ENCODE data around the gene RNF8. TPM values are rescaled to one million over a fixed set of nuclear protein-coding genes. Genes with fewer than 3 reads are reported as not detected.

Gene RNF8
- polyA plus RNA-seq, 3 donors = 4.2 to 4.9 (median 4.7) TPM

GRCh38 chr6:37381579-37381978 is 27.8 kb downstream of the RNF8 start:
- Histone ChIP-seq H3K27ac (ENCODE audit: low read depth in 1 of 2, low read length in 2 of 2) (no peak overlapping the region), H3K9me3 (replicated peaks in 1 of 2; ENCODE audit: control insufficient read depth in 1 of 2, insufficient read depth in 1 of 2, low read length in 2 of 2) (no peaks in the 10 kb centered on the region), H3K4me1 (ENCODE audit: control insufficient read depth in 1 of 2, insufficient read depth in 2 of 2, low read length in 2 of 2) (no peaks in the 10 kb centered on the region), H4K20me1 (ENCODE audit: insufficient read depth, low read length) (no peaks in the 10 kb centered on the region), H3K27me3 (ENCODE audit: control insufficient read depth in 2 of 2, insufficient read depth in 2 of 2, low read length in 2 of 2) (no peaks in the 10 kb centered on the region), H3K4me2 (replicated peaks; ENCODE audit: extremely low read depth, low read length, poor library complexity, severe bottlenecking) (no peak overlapping the region), H3K9ac (ENCODE audit: insufficient read depth, low read length, poor library complexity, severe bottlenecking) (no peak overlapping the region), H3K36me3 (replicated peaks in 1 of 2; ENCODE audit: control insufficient read depth in 1 of 2, insufficient read depth in 2 of 2, low read length in 2 of 2) (peaks cover 32 to 92% of the 10 kb centered on the region in 2 donors), H3K4me3 (replicated peaks in 1 of 3; ENCODE audit: low read depth in 2 of 3, low read length in 3 of 3) (no peak overlapping the region), H2AFZ (ENCODE audit: insufficient read depth, low read depth, low read length, poor library complexity, severe bottlenecking) (no peak overlapping the region), H3K79me2 (ENCODE audit: insufficient read depth, low read length) (no peaks in the 10 kb centered on the region)
- peak; percentile 60 for TF ChIP-seq CTCF (IDR thresholded peaks at IDR 0.05)
- DNase-seq = peak in 2 of 3 donors; percentile 3 to 15
- Mint-ChIP-seq H3K27ac (no peak overlapping the region), H3K36me3 (peaks cover 53 to 90% of the 10 kb centered on the region in 2 donors), H3K27me3 (ENCODE audit: low read depth in 3 of 3) (no peaks in the 10 kb centered on the region), H3K4me1 (no peaks in the 10 kb centered on the region), H3K4me3 (no peak overlapping the region), H3K9me3 (no peaks in the 10 kb centered on the region)
- WGBS (ENCODE audit: insufficient coverage) = 63% methylated on average over 2 of the region's 2 CpGs
- intact Hi-C loops (cut with micrococcal nuclease) = no loop called here

GRCh38 chr6:37382994-37383765 is 29.4 kb downstream of the RNF8 start:
- Mint-ChIP-seq H3K36me3 (peaks cover 46 to 84% of the 10 kb centered on the region in 2 donors), H3K27ac (peak overlapping the region in 2 of 7 donors; percentile 3 to 60), H3K9me3 (no peaks in the 10 kb centered on the region), H3K27me3 (ENCODE audit: low read depth in 3 of 3) (no peaks in the 10 kb centered on the region), H3K4me1 (no peaks in the 10 kb centered on the region), H3K4me3 (no peak overlapping the region)
- intact Hi-C loops (cut with micrococcal nuclease) = no loop called here
- H3K36me3 ChIP-seq (replicated peaks in 1 of 2; ENCODE audit: control insufficient read depth in 1 of 2, insufficient read depth in 2 of 2, low read length in 2 of 2) = peaks cover 38 to 92% of the 10 kb centered on the region in 2 donors
- no peak overlapping the region for H3K4me3 ChIP-seq (replicated peaks in 1 of 3; ENCODE audit: low read depth in 2 of 3, low read length in 3 of 3)
- no peaks in the 10 kb centered on the region for H3K79me2 ChIP-seq (ENCODE audit: insufficient read depth, low read length)
- H2AFZ ChIP-seq (ENCODE audit: insufficient read depth, low read depth, low read length, poor library complexity, severe bottlenecking) = no peak overlapping the region
- H4K20me1 ChIP-seq (ENCODE audit: insufficient read depth, low read length) = no peaks in the 10 kb centered on the region
- no peaks in the 10 kb centered on the region for H3K27me3 ChIP-seq (ENCODE audit: control insufficient read depth in 2 of 2, insufficient read depth in 2 of 2, low read length in 2 of 2)
- H3K9me3 ChIP-seq (replicated peaks in 1 of 2; ENCODE audit: control insufficient read depth in 1 of 2, insufficient read depth in 1 of 2, low read length in 2 of 2) = no peaks in the 10 kb centered on the region
- H3K27ac ChIP-seq (ENCODE audit: low read depth in 1 of 2, low read length in 2 of 2) = no peak overlapping the region
- no CpG with 5 or more reads among the region's 1 CpG for WGBS (ENCODE audit: insufficient coverage)
- TF ChIP-seq CTCF (IDR thresholded peaks at IDR 0.05) = no peak
- H3K4me2 ChIP-seq (replicated peaks; ENCODE audit: extremely low read depth, low read length, poor library complexity, severe bottlenecking) = no peak overlapping the region
- DNase-seq = no peak
- no peaks in the 10 kb centered on the region for H3K4me1 ChIP-seq (ENCODE audit: control insufficient read depth in 1 of 2, insufficient read depth in 2 of 2, low read length in 2 of 2)
- H3K9ac ChIP-seq (ENCODE audit: insufficient read depth, low read length, poor library complexity, severe bottlenecking) = no peak overlapping the region

All from CD14-positive monocyte (primary cell).